GM12864 (cell line): Measurements from ENCODE around the gene TMEM254.
A peak's percentile ranks its signal among the peaks of the same experiment; 100 is the strongest.
"Not testable (repeated sequence)": the region's sequence is repeated elsewhere in the genome, so short reads cannot be mapped to it uniquely, and the experiment has no call there.

Experiments
- DNase-seq: peaks from one replicate; pipeline ENCODE4 v3.0.0-alpha.2; 2011; ENCODE audit warnings: low read depth
- H3K4me3 ChIP-seq: 2 replicates; pipeline ENCODE4 v1.5.1; 2011; ENCODE audit warnings: mild to moderate bottlenecking, low read depth, low read length, control low read depth
- CTCF ChIP-seq: IDR thresholded peaks from 2 replicates; pipeline ENCODE4 v1.5.1; 2011; ENCODE audit warnings: low read depth, mild to moderate bottlenecking, moderate library complexity, low read length, control low read depth, inconsistent platforms; ENCODE audit errors: missing control alignments

The TMEM254 gene, protein sequence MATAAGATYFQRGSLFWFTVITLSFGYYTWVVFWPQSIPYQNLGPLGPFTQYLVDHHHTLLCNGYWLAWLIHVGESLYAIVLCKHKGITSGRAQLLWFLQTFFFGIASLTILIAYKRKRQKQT

DNA sequence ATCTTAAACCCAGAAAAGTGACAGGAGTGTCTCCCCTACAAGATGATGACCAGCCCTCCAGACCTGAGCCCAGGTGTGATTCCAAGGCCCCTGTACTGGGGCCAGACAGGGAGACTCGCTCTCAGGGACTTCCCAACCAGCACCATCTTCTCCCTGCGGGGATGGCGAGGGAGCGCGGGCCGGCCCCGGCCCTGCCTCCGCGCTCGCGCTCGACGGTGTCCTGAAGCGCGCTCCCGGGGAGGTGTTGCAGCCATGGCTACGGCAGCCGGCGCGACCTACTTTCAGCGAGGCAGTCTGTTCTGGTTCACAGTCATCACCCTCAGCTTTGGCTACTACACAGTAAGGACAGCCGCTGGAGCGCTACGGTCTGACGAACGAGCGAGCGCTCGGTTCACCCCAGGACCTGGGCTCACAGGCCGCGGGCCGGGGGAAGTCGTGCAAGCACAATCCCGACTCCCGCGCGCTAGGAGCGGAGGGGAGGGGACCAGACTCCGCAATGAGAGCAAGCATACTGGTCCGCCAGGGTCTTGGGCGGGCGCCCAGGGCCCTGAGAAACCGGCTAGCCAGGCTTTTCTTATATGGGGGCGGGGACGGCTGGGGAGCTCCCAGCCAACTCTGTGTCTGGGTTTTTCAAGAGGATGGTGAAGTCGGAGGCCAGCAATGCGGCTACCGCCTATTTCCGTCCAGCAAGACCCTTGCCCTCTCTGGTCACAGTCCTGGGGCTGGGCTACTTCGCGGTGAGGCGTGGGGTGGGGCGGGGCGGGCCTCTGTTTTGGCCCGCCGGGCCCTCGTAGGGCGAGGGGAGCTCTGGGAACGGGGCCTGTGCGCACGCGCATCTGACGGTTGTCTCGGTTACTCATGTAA is at the start of gene TMEM254:
TMEM254 (plus strand) TSS at position 218 of the 864 bp plus-strand sequence; CDS start at position 253, 35 bp downstream.
- TF ChIP-seq CTCF: no peak
- H3K4me3 ChIP-seq: peak within 1 kb of the TSS; percentile 74
- peak; percentile 79 for DNase-seq

GRCh38 chr10:80029205-80029604 is 49.3 kb upstream of the TMEM254 start:
- DNase-seq: peak; percentile 3
- peak; percentile 50 for TF ChIP-seq CTCF
- H3K4me3 ChIP-seq: not testable (repeated sequence)

DNA sequence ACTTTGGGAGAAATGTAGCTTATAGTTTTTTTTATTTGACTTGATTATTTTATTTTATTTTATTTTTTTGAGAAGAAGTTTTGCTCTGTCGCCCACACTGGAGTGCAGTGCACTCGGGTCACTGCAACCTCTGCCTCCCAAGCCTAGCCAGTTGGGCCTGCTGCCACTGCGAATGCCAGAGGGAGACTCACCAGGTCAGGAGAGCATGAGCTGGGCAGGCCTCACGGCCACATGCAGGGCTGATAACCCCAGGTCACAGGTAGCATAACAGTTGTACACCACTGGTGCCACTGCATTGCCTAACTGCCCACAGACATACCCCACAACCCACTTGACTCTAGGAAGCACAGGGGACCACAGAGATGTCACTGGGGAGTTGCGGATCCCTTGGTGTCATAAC is 48.6 kb upstream of the TMEM254 start:
- DNase-seq, H3K4me3 ChIP-seq: not testable (repeated sequence)

- no peak for TF ChIP-seq CTCF
- DNase-seq: no peak
- no peak overlapping the region for H3K4me3 ChIP-seq
Measured at GRCh38 chr10:80032503-80032902, 46.0 kb upstream of the TMEM254 start.

- H3K4me3 ChIP-seq, DNase-seq: not testable (repeated sequence)
Measured at GRCh38 chr10:80034766-80035165, 43.7 kb upstream of the TMEM254 start.

- not testable (repeated sequence) for H3K4me3 ChIP-seq, DNase-seq
Measured at GRCh38 chr10:80035430-80035829, 43.0 kb upstream of the TMEM254 start.

DNA sequence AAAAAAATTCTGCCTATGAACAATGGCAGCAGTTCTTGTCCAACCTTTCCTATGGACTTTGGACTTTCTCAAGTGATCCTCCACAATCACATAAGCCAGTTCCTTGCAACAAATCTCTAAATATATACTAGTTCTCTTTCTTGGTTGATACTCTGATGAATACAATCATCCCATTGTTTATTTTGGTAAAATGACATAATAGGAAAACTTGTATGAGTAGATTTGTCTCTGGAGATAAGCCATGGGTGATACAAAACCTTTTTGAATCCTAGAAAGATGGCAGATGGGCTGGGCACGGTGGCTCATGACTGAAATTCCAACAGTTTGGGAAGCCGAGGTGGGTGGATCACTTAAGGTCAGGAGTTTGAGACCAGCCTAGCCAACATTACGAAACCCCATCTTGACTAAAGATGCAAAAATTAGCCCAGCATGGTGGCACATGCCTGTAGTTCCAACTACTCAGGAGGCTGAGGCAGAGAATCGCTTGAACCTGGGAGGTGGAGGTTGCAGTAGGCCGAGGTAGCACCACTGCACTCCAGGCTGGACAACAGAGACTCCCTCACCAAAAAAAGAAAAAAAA is 41.5 kb upstream of the TMEM254 start:
- not testable (repeated sequence) for DNase-seq, H3K4me3 ChIP-seq

DNA sequence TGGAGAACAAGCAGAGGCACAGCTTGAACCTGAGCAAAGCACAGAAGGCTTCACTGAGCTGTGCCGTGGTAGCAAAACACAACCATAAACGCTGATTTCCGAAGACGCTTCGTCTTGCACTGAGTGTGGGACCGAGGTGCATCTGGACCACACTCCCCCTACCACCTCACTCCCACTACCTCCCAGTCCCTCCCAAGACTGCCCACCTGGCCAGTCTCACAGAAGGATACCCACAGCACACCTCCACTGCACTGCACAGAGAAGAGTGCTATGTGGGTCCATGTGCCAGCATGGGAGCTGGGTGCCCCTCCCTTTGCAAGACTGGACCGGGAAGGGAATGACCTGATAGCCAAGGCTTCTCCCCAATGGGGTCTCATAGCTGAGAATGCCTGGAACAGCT is 40.2 kb upstream of the TMEM254 start:
- not testable (repeated sequence) for DNase-seq, H3K4me3 ChIP-seq

- no peak for TF ChIP-seq CTCF
- no peak for DNase-seq
- no peak overlapping the region for H3K4me3 ChIP-seq
Measured at GRCh38 chr10:80041162-80041561, 37.3 kb upstream of the TMEM254 start.
